ENCODE measurements around the gene IDH1.

DNA sequence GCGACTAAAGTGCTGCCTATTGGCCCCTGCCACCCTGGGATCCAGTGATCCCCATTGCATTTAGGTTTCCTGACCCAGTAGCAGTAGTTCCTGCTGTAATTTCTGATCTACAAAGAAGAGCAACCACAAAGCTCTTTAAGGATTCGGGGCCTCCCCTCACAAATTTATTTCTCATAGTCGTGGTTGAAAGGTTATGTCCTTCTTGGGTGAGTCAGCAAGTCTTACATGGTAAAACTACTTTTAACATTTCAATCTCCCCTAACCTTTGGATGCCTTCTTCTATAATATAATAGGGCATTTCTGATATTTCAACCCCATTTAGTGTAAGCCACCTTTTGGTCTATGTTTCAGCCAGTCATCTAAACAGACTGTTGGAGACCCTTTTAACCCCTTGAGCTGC is 26.1 kb upstream of the IDH1 start:
- TF ChIP-seq, protein P1, sequence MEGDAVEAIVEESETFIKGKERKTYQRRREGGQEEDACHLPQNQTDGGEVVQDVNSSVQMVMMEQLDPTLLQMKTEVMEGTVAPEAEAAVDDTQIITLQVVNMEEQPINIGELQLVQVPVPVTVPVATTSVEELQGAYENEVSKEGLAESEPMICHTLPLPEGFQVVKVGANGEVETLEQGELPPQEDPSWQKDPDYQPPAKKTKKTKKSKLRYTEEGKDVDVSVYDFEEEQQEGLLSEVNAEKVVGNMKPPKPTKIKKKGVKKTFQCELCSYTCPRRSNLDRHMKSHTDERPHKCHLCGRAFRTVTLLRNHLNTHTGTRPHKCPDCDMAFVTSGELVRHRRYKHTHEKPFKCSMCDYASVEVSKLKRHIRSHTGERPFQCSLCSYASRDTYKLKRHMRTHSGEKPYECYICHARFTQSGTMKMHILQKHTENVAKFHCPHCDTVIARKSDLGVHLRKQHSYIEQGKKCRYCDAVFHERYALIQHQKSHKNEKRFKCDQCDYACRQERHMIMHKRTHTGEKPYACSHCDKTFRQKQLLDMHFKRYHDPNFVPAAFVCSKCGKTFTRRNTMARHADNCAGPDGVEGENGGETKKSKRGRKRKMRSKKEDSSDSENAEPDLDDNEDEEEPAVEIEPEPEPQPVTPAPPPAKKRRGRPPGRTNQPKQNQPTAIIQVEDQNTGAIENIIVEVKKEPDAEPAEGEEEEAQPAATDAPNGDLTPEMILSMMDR (IDR thresholded peaks at IDR 0.05) = no peak
- no peak for TF ChIP-seq POLR2A (IDR thresholded peaks at IDR 0.05)
